H9 (cell line): ENCODE data around the gene KDM4C. TPM values are rescaled to one million over a fixed set of nuclear protein-coding genes. Genes with fewer than 3 reads are reported as not detected.

ENCODE experiments used
- DNase-seq: peaks from one replicate; pipeline ENCODE4 v3.0.0-alpha.2; 2017
- H2AFZ ChIP-seq: one replicate; pipeline ENCODE4 v1.6.1; 2013; ENCODE audit warnings: mild to moderate bottlenecking, low read length, control low read depth, moderate library complexity
- H2AK5ac ChIP-seq: 2 replicates; pipeline ENCODE4 v1.6.1; 2013; ENCODE audit warnings: low read length, control low read depth, mixed read lengths; ENCODE audit not compliant: insufficient read length
- H2BK120ac ChIP-seq: one replicate; pipeline ENCODE4 v1.6.1; 2013; ENCODE audit warnings: low read depth, mild to moderate bottlenecking, low read length, control low read depth, inconsistent platforms; ENCODE audit not compliant: poor library complexity, severe bottlenecking
- H2BK12ac ChIP-seq: 2 replicates; pipeline ENCODE4 v1.6.1; 2013; ENCODE audit warnings: low read length, control low read depth, mixed read lengths, low read depth; ENCODE audit not compliant: insufficient read length
- H2BK15ac ChIP-seq: 2 replicates; pipeline ENCODE4 v1.6.1; 2013; ENCODE audit warnings: low read depth, low read length, control low read depth
- H2BK20ac ChIP-seq: one replicate; pipeline ENCODE4 v1.6.1; 2013; ENCODE audit warnings: low read depth, mild to moderate bottlenecking, low read length, control low read depth, inconsistent platforms; ENCODE audit not compliant: poor library complexity, severe bottlenecking
- H2BK5ac ChIP-seq: 2 replicates; pipeline ENCODE4 v1.6.1; 2013; ENCODE audit warnings: low read length, control low read depth, mixed read lengths; ENCODE audit not compliant: insufficient read length
- H3K14ac ChIP-seq: 2 replicates; pipeline ENCODE4 v1.6.1; 2013; ENCODE audit warnings: low read length, control low read depth; ENCODE audit not compliant: insufficient read depth
- H3K18ac ChIP-seq: 2 replicates; pipeline ENCODE4 v1.6.1; 2013; ENCODE audit warnings: low read depth, mild to moderate bottlenecking, mixed read lengths, low read length, control low read depth; ENCODE audit not compliant: insufficient read length
- H3K23ac ChIP-seq: 2 replicates; pipeline ENCODE4 v1.6.1; 2013; ENCODE audit warnings: low read length, control low read depth, mixed read lengths, low read depth; ENCODE audit not compliant: insufficient read length
- H3K23me2 ChIP-seq: 2 replicates; pipeline ENCODE4 v1.6.1; 2013; ENCODE audit warnings: low read depth, mild to moderate bottlenecking, mixed read lengths, low read length, control low read depth; ENCODE audit not compliant: insufficient read length, poor library complexity, severe bottlenecking
- H3K27ac ChIP-seq: 2 replicates; pipeline ENCODE4 v1.5.1; 2013; ENCODE audit warnings: low read length, control low read depth, mixed read lengths, low read depth; ENCODE audit not compliant: insufficient read length
- H3K27me3 ChIP-seq: 2 replicates; pipeline ENCODE4 v1.6.1; 2013; ENCODE audit warnings: low read length, control low read depth, inconsistent platforms; ENCODE audit not compliant: insufficient read depth
- H3K4ac ChIP-seq: 2 replicates; pipeline ENCODE4 v1.6.1; 2013; ENCODE audit warnings: low read depth, mild to moderate bottlenecking, control low read depth, inconsistent platforms, low read length, moderate library complexity
- H3K4me1 ChIP-seq: 2 replicates; pipeline ENCODE4 v1.6.1; 2013; ENCODE audit warnings: low read length, control low read depth, inconsistent platforms; ENCODE audit not compliant: insufficient read depth
- H3K4me2 ChIP-seq: 2 replicates; pipeline ENCODE4 v1.6.1; 2013; ENCODE audit warnings: low read length, control low read depth, mixed read lengths; ENCODE audit not compliant: insufficient read length, insufficient read depth
- H3K56ac ChIP-seq: 2 replicates; pipeline ENCODE4 v1.6.1; 2013; ENCODE audit warnings: low read depth, mild to moderate bottlenecking, mixed read lengths, low read length, control low read depth; ENCODE audit not compliant: insufficient read length
- H3K79me1 ChIP-seq: 2 replicates; pipeline ENCODE4 v1.6.1; 2013; ENCODE audit warnings: low read depth, mild to moderate bottlenecking, moderate library complexity, low read length, control low read depth, inconsistent platforms; ENCODE audit not compliant: insufficient read depth, poor library complexity, severe bottlenecking
- H3K79me2 ChIP-seq: 2 replicates; pipeline ENCODE4 v1.6.1; 2013; ENCODE audit warnings: low read length, control low read depth, inconsistent platforms; ENCODE audit not compliant: insufficient read depth
- H3K9ac ChIP-seq: 2 replicates; pipeline ENCODE4 v1.6.1; 2013; ENCODE audit warnings: low read length, control low read depth, mixed read lengths; ENCODE audit not compliant: insufficient read length; ENCODE audit errors: extremely low read depth
- H3K9me3 ChIP-seq: one replicate; pipeline ENCODE4 v1.6.1; 2013; ENCODE audit warnings: low read depth, low read length, inconsistent platforms; ENCODE audit not compliant: control insufficient read depth
- H3T11ph ChIP-seq: one replicate; pipeline ENCODE4 v1.6.1; 2013; ENCODE audit warnings: mild to moderate bottlenecking, low read length, control low read depth, inconsistent platforms
- H4K20me1 ChIP-seq: one replicate; pipeline ENCODE4 v1.6.1; 2013; ENCODE audit not compliant: control insufficient read depth, insufficient read length, insufficient read depth
- H4K5ac ChIP-seq: 2 replicates; pipeline ENCODE4 v1.6.1; 2013; ENCODE audit warnings: low read depth, mild to moderate bottlenecking, mixed read lengths, low read length, control low read depth; ENCODE audit not compliant: insufficient read length
- H4K8ac ChIP-seq: replicated peaks from 2 replicates; pipeline ENCODE4 v1.6.1; 2013; ENCODE audit warnings: low read length, control low read depth, mixed read lengths, low read depth; ENCODE audit not compliant: insufficient read length
- H4K91ac ChIP-seq: 2 replicates; pipeline ENCODE4 v1.6.1; 2013; ENCODE audit warnings: low read depth, mild to moderate bottlenecking, moderate library complexity, mixed read lengths, low read length, control low read depth; ENCODE audit not compliant: insufficient read length
- H3K27ac Mint-ChIP-seq, 3 experiments: 2 replicates in 2 of 3; 3 replicates in 1 of 3; pipeline ENCODE4 v1.8.0; 2020 to 2021; ENCODE audit warnings: mixed read lengths in 3 of 3, mild to moderate bottlenecking in 1 of 3, moderate library complexity in 1 of 3
- H3K27me3 Mint-ChIP-seq: 2 replicates; pipeline ENCODE4 v1.8.0; 2021; ENCODE audit warnings: low read depth, mild to moderate bottlenecking, moderate library complexity, mixed read lengths
- H3K36me3 Mint-ChIP-seq, 3 experiments: 2 replicates in 2 of 3; 3 replicates in 1 of 3; pipeline ENCODE4 v1.8.0; 2020 to 2021; ENCODE audit warnings: low read depth in 3 of 3, mixed read lengths in 3 of 3; ENCODE audit not compliant: insufficient read depth in 1 of 3
- H3K4me1 Mint-ChIP-seq, 2 experiments: 2 replicates each; pipeline ENCODE4 v1.8.0; 2020; ENCODE audit warnings: mixed read lengths in 2 of 2
- H3K4me3 Mint-ChIP-seq, 2 experiments: 2 replicates in 1 of 2; 3 replicates in 1 of 2; pipeline ENCODE4 v1.8.0; 2020 to 2021; ENCODE audit warnings: mild to moderate bottlenecking in 2 of 2, mixed read lengths in 2 of 2, moderate library complexity in 1 of 2
- H3K9me3 Mint-ChIP-seq, 2 experiments: 2 replicates in 1 of 2; 3 replicates in 1 of 2; pipeline ENCODE4 v1.8.0; 2020; ENCODE audit warnings: mild to moderate bottlenecking in 2 of 2, mixed read lengths in 2 of 2, moderate library complexity in 1 of 2
- WGBS: extraction: QIAGEN DNeasy Blood & Tissue Kit; methylation state at CpG from one replicate; pipeline ENCODE4 v1.1.7; 2013; ENCODE audit warnings: missing lambda C conversion rate, low lambda C conversion rate, mixed read lengths; ENCODE audit not compliant: insufficient read length; ENCODE audit errors: extremely low coverage; 5-methylcytosine and 5-hydroxymethylcytosine counted together
- total RNA-seq: library from RNA; stranded (reverse); gene quantifications from 2 replicates; pipeline ENCODE4 v1.2.1, GENCODE V29; 2021
- TF ChIP-seq, protein P1 (sequence below): fragments of 200-600 bp; sonication (generic); conservative IDR thresholded peaks from 3 replicates; pipeline ENCODE4 v1.8.0; 2021; ENCODE audit warnings: antibody characterized with exemption, mild to moderate bottlenecking

KDM4C gene
- total RNA-seq, 1 experiment from 2014 or later, result 24.0 TPM

DNA sequence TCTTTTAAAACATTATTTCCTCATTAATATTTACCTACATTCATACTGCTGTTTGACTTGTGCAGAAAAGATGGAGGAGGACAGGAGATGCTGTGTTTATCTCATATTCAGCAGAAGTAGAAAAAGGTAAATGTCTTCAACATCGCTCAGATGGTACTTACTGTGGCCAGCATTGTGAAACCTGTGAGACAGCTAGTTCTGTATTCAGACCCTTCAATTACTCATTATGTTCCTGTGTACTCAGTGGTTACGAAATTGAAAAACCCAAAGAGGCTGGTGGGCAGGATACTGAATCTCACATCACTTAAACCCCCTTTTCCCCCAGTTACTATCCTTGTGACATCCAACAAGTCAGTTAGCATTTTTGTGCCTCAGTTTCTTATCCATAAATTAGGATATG, 216.0 kb downstream of the KDM4C start:
- H3K27me3 ChIP-seq, result no peaks in the 10 kb centered on the region
- TF ChIP-seq, protein P1, sequence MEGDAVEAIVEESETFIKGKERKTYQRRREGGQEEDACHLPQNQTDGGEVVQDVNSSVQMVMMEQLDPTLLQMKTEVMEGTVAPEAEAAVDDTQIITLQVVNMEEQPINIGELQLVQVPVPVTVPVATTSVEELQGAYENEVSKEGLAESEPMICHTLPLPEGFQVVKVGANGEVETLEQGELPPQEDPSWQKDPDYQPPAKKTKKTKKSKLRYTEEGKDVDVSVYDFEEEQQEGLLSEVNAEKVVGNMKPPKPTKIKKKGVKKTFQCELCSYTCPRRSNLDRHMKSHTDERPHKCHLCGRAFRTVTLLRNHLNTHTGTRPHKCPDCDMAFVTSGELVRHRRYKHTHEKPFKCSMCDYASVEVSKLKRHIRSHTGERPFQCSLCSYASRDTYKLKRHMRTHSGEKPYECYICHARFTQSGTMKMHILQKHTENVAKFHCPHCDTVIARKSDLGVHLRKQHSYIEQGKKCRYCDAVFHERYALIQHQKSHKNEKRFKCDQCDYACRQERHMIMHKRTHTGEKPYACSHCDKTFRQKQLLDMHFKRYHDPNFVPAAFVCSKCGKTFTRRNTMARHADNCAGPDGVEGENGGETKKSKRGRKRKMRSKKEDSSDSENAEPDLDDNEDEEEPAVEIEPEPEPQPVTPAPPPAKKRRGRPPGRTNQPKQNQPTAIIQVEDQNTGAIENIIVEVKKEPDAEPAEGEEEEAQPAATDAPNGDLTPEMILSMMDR, result no peak
- no peak overlapping the region for H3T11ph ChIP-seq
- H3K14ac ChIP-seq, result no peak overlapping the region
- DNase-seq, result no peak
- no peaks in the 10 kb centered on the region for H3K9me3 ChIP-seq
- H3K23ac ChIP-seq, result no peak overlapping the region
- no peak overlapping the region for H4K5ac ChIP-seq
- H3K4me1 ChIP-seq, result no peaks in the 10 kb centered on the region
- WGBS, result no CpG with 5 or more reads among the region's 2 CpGs
- H2BK15ac ChIP-seq, result no peak overlapping the region
- H2BK5ac ChIP-seq, result no peak overlapping the region
- no peak overlapping the region for H2BK12ac ChIP-seq
- H3K27ac Mint-ChIP-seq, result no peak overlapping the region
- no peaks in the 10 kb centered on the region for H3K4me1 Mint-ChIP-seq
- no peak overlapping the region for H3K4me2 ChIP-seq
- no peak overlapping the region for H4K8ac ChIP-seq
- H2AK5ac ChIP-seq, result no peak overlapping the region
- H3K18ac ChIP-seq, result no peak overlapping the region
- H4K91ac ChIP-seq, result no peak overlapping the region
- H3K4me3 Mint-ChIP-seq, result no peak overlapping the region
- no peaks in the 10 kb centered on the region for H3K27me3 Mint-ChIP-seq
- no peak overlapping the region for H2BK20ac ChIP-seq
- H3K23me2 ChIP-seq, result no peaks in the 10 kb centered on the region
- H3K79me1 ChIP-seq, result no peaks in the 10 kb centered on the region
- no peaks in the 10 kb centered on the region for H3K79me2 ChIP-seq
- no peak overlapping the region for H2AFZ ChIP-seq
- H3K56ac ChIP-seq, result no peak overlapping the region
- no peaks in the 10 kb centered on the region for H4K20me1 ChIP-seq
- no peak overlapping the region for H3K27ac ChIP-seq
- no peaks in the 10 kb centered on the region for H3K9me3 Mint-ChIP-seq
- no peak overlapping the region for H2BK120ac ChIP-seq
- H3K36me3 Mint-ChIP-seq, result no peaks in the 10 kb centered on the region
- no peak overlapping the region for H3K4ac ChIP-seq
- no peak overlapping the region for H3K9ac ChIP-seq
